ENCODE data around the gene TBL1X. TPM values are rescaled to one million over a fixed set of nuclear protein-coding genes. Genes with fewer than 3 reads are reported as not detected.
"Not testable (repeated sequence)": the region's sequence is repeated elsewhere in the genome, so short reads cannot be mapped to it uniquely, and the experiment has no call there.

TBL1X gene
- polyA plus RNA-seq, 3 donors, result 4.2 to 11.0 (median 10.9) TPM

- H3K27ac ChIP-seq (ENCODE audit: low read depth, low read length), result no peak overlapping the region
- 72 to 85% (median 83%) methylated on average over 6 of the region's 6 CpGs for WGBS, 3 donors
Observed at GRCh38 chrX:9520217-9520590, 55.3 kb downstream of the TBL1X start.

- no peak overlapping the region for H3K27ac ChIP-seq (ENCODE audit: low read depth, low read length)
- 75 to 90% (median 79%) methylated on average over 7 of the region's 7 CpGs for WGBS, 3 donors
Observed at GRCh38 chrX:9522378-9523155, 57.7 kb downstream of the TBL1X start.

- H3K27ac ChIP-seq (ENCODE audit: low read depth, low read length), result no peak overlapping the region
- 42 to 55% (median 49%) methylated on average over 8 of the region's 8 CpGs for WGBS, 3 donors
Observed at GRCh38 chrX:9525511-9526248, 60.8 kb downstream of the TBL1X start.

GRCh38 chrX:9526965-9527364 is 62.1 kb downstream of the TBL1X start:
- H3K27ac ChIP-seq (ENCODE audit: low read depth, low read length), result no peak overlapping the region
- WGBS, 3 donors, result 62 to 81% (median 75%) methylated on average over 13 to 14 of the region's 14 CpGs

GRCh38 chrX:9528498-9528897 is 63.6 kb downstream of the TBL1X start:
- WGBS, 3 donors, result 62 to 91% (median 89%) methylated on average over 4 to 7 of the region's 7 CpGs
- H3K27ac ChIP-seq (ENCODE audit: low read depth, low read length), result no peak overlapping the region

- WGBS, 3 donors, result 67 to 79% (median 72%) methylated on average over 4 of the region's 4 CpGs
- no peak overlapping the region for H3K27ac ChIP-seq (ENCODE audit: low read depth, low read length)
Observed at GRCh38 chrX:9529223-9529622, 64.4 kb downstream of the TBL1X start.

GRCh38 chrX:9530848-9531274 is 66.0 kb downstream of the TBL1X start:
- no peak overlapping the region for H3K27ac ChIP-seq (ENCODE audit: low read depth, low read length)
- WGBS, 3 donors, result 0 to 5% (median 1%) methylated on average over 9 of the region's 9 CpGs

GRCh38 chrX:9532349-9532748 is 67.5 kb downstream of the TBL1X start:
- H3K27ac ChIP-seq (ENCODE audit: low read depth, low read length), result no peak overlapping the region
- WGBS, 3 donors, result 62 to 70% (median 66%) methylated on average over 8 to 12 of the region's 12 CpGs

- WGBS, 3 donors, result 76 to 93% (median 83%) methylated on average over 7 to 8 of the region's 8 CpGs
- H3K27ac ChIP-seq (ENCODE audit: low read depth, low read length), result no peak overlapping the region
Observed at GRCh38 chrX:9533611-9534010, 68.8 kb downstream of the TBL1X start.

- H3K27ac ChIP-seq (ENCODE audit: low read depth, low read length), result no peak overlapping the region
Observed at GRCh38 chrX:9534686-9535085, 69.8 kb downstream of the TBL1X start.

GRCh38 chrX:9535101-9535500 is 70.2 kb downstream of the TBL1X start:
- H3K27ac ChIP-seq (ENCODE audit: low read depth, low read length), result no peak overlapping the region
- 23 to 56% (median 25%) methylated on average over 4 of the region's 4 CpGs for WGBS, 3 donors

More at GRCh38 chrX:9534686-9535085, 69.8 kb downstream of the TBL1X start:
- WGBS, 3 donors, result 33 to 74% (median 39%) methylated on average over 3 of the region's 3 CpGs

GRCh38 chrX:9536156-9536555 is 71.3 kb downstream of the TBL1X start:
- not testable (repeated sequence) for H3K27ac ChIP-seq (ENCODE audit: low read depth, low read length)
- WGBS, 3 donors, result 86 to 97% (median 92%) methylated on average over 10 of the region's 10 CpGs

- H3K27ac ChIP-seq (ENCODE audit: low read depth, low read length), result no peak overlapping the region
- WGBS, 3 donors, result 89 to 96% (median 91%) methylated on average over 8 of the region's 8 CpGs
Observed at GRCh38 chrX:9537781-9538180, 72.9 kb downstream of the TBL1X start.

GRCh38 chrX:9538544-9539045 is 73.7 kb downstream of the TBL1X start:
- no peak overlapping the region for H3K27ac ChIP-seq (ENCODE audit: low read depth, low read length)
- WGBS, 3 donors, result 30 to 79% (median 77%) methylated on average over 8 to 10 of the region's 10 CpGs

- no peak overlapping the region for H3K27ac ChIP-seq (ENCODE audit: low read depth, low read length)
- WGBS, 3 donors, result 78 to 93% (median 79%) methylated on average over 5 of the region's 5 CpGs
Observed at GRCh38 chrX:9539605-9540387, 74.9 kb downstream of the TBL1X start.

GRCh38 chrX:9542106-9542760 is 77.4 kb downstream of the TBL1X start:
- WGBS, 3 donors, result 78 to 90% (median 78%) methylated on average over 13 of the region's 13 CpGs
- H3K27ac ChIP-seq (ENCODE audit: low read depth, low read length), result no peak overlapping the region

GRCh38 chrX:9542761-9543111 is 77.9 kb downstream of the TBL1X start:
- WGBS, 3 donors, result 73 to 92% (median 91%) methylated on average over 10 to 12 of the region's 12 CpGs
- no peak overlapping the region for H3K27ac ChIP-seq (ENCODE audit: low read depth, low read length)

- no peak overlapping the region for H3K27ac ChIP-seq (ENCODE audit: low read depth, low read length)
- WGBS, 3 donors, result 72 to 77% (median 72%) methylated on average over 2 of the region's 2 CpGs
Observed at GRCh38 chrX:9555354-9555753, 90.5 kb downstream of the TBL1X start.
